ENCODE results near the gene DOCK9.

- no peak for TF ChIP-seq CTCF (IDR thresholded peaks at IDR 0.05)
- no peak for TF ChIP-seq POLR2A (IDR thresholded peaks at IDR 0.05)
Measured at GRCh38 chr13:98800078-98800477, 177.8 kb downstream of the DOCK9 start.

Data from uterus (tissue), 2 donors.